ENCODE measurements around the gene WWOX. TPM values are rescaled to one million over a fixed set of nuclear protein-coding genes. Genes with fewer than 3 reads are reported as not detected.

The WWOX gene
- total RNA-seq, 1 experiment from 2014 or later, result 15.6 TPM

GRCh38 chr16:78666318-78666717 is 566.9 kb downstream of the WWOX start:
- WGBS (ENCODE audit: extremely low coverage, insufficient read length, low lambda C conversion rate), result no CpG with 5 or more reads among the region's 4 CpGs
- no peaks in the 10 kb centered on the region for H3K4me1 ChIP-seq (ENCODE audit: insufficient read depth, low read length)

More at GRCh38 chr16:78666318-78666717, 566.9 kb downstream of the WWOX start:
- H4K8ac ChIP-seq (replicated peaks; ENCODE audit: insufficient read length, low read depth, low read length), result no peak overlapping the region
- H3K4me2 ChIP-seq (ENCODE audit: insufficient read depth, insufficient read length, low read length), result no peak overlapping the region
- no peaks in the 10 kb centered on the region for H3K27me3 Mint-ChIP-seq (ENCODE audit: low read depth)
- no peak overlapping the region for H4K91ac ChIP-seq (ENCODE audit: insufficient read length, low read depth, low read length)
- no peaks in the 10 kb centered on the region for H3K23me2 ChIP-seq (ENCODE audit: insufficient read length, low read depth, low read length, poor library complexity, severe bottlenecking)
- no peaks in the 10 kb centered on the region; a peak in 1 of 5 replicates for H3K9me3 Mint-ChIP-seq
- no peak overlapping the region for H2BK20ac ChIP-seq (ENCODE audit: low read depth, low read length, poor library complexity, severe bottlenecking)
- H2BK120ac ChIP-seq (ENCODE audit: low read depth, low read length, poor library complexity, severe bottlenecking), result no peak overlapping the region
- no peak overlapping the region for H2AFZ ChIP-seq (ENCODE audit: low read length)
- no peak overlapping the region for H3K27ac Mint-ChIP-seq
- no peak overlapping the region for H3K4ac ChIP-seq (ENCODE audit: low read depth, low read length)
- H3K27me3 ChIP-seq (ENCODE audit: insufficient read depth, low read length), result no peaks in the 10 kb centered on the region
- no peak overlapping the region for H3K14ac ChIP-seq (ENCODE audit: insufficient read depth, low read length)
- H3K27ac ChIP-seq (ENCODE audit: insufficient read length, low read depth, low read length), result no peak overlapping the region
- H3K9me3 ChIP-seq (ENCODE audit: control insufficient read depth, low read depth, low read length), result no peaks in the 10 kb centered on the region
- no peak for DNase-seq
- no peak overlapping the region for H2BK12ac ChIP-seq (ENCODE audit: insufficient read length, low read depth, low read length)
- no peak overlapping the region for H3K9ac ChIP-seq (ENCODE audit: extremely low read depth, insufficient read length, low read length)
- no peaks in the 10 kb centered on the region for H4K20me1 ChIP-seq (ENCODE audit: control insufficient read depth, insufficient read depth, insufficient read length)
- H2BK15ac ChIP-seq (ENCODE audit: low read depth, low read length), result no peak overlapping the region
- no peak overlapping the region for H2AK5ac ChIP-seq (ENCODE audit: insufficient read length, low read length)
- H3K79me1 ChIP-seq (ENCODE audit: insufficient read depth, low read depth, low read length, poor library complexity, severe bottlenecking), result no peaks in the 10 kb centered on the region
- H2BK5ac ChIP-seq (ENCODE audit: insufficient read length, low read length), result no peak overlapping the region
- peaks cover 21 to 23% of the 10 kb centered on the region in 2 experiments for H3K4me1 Mint-ChIP-seq
- H3K18ac ChIP-seq (ENCODE audit: insufficient read length, low read depth, low read length), result no peak overlapping the region
- no peak overlapping the region for H3K56ac ChIP-seq (ENCODE audit: insufficient read length, low read depth, low read length)
- no peaks in the 10 kb centered on the region for H3K79me2 ChIP-seq (ENCODE audit: insufficient read depth, low read length)
- H3K36me3 Mint-ChIP-seq (ENCODE audit: insufficient read depth in 1 of 3, low read depth in 3 of 3), result no peaks in the 10 kb centered on the region
- no peak for TF ChIP-seq CTCF (conservative IDR thresholded peaks at IDR 0.05)
- H3T11ph ChIP-seq (ENCODE audit: low read length), result no peak overlapping the region
- H3K4me3 Mint-ChIP-seq, result no peak overlapping the region
- no peak overlapping the region for H4K5ac ChIP-seq (ENCODE audit: insufficient read length, low read depth, low read length)
- H3K23ac ChIP-seq (ENCODE audit: insufficient read length, low read depth, low read length), result no peak overlapping the region
